ENCODE results near the gene SPHK2.
"Not testable (repeated sequence)": the region's sequence is repeated elsewhere in the genome, so short reads cannot be mapped to it uniquely, and the experiment has no call there.

SPHK2 gene

DNA sequence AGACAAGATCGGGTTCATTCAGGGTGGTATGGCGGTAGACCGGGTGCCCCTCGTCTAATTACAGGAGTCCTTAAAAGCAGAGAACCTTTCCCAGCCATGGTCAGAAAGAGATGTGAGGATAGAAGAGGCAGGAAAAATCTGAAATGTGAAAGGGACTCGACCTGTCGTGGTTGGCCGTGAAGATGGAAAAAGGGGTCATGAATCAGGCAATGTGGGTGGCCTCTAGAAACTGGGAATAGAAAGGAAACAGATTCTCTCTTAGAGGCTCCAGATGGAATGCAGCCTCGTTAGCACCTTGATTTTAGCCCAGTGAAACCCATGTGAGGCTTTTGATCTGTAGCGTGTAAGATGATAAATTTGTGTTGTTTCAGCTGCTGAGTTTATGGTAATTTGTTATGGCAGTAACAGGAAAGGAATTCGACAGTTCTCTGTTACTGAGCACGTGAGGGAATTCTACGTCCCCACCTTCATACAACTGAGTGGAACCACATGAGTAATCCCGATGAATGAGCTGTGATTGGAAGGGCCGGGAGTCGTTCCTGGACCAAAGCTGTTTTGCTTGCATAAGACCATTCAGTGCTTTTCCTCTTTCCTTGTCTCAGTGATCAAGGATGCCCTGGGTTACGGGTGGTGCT, 37.7 kb downstream of the SPHK2 start:
- Histone ChIP-seq H3K36me3 (ENCODE audit: control insufficient read depth in 2 of 2, insufficient read depth in 2 of 2, low read length in 2 of 2) (no peaks in the 10 kb centered on the region), H3K9ac (ENCODE audit: low read depth in 1 of 2, low read length in 2 of 2) (no peak overlapping the region), H3K27ac (ENCODE audit: low read depth in 2 of 2, low read length in 2 of 2) (no peak overlapping the region), H3K4me1 (ENCODE audit: control insufficient read depth in 2 of 2, insufficient read depth in 2 of 2, low read length in 2 of 2) (peaks cover 0 to 4% of the 10 kb centered on the region in 2 donors), H3K27me3 (ENCODE audit: control insufficient read depth in 2 of 2, insufficient read depth in 2 of 2, low read length in 2 of 2) (no peaks in the 10 kb centered on the region), H3K4me3 (ENCODE audit: low read length in 2 of 2) (no peak overlapping the region), H3K9me3 (ENCODE audit: control insufficient read depth in 2 of 2, low read length in 2 of 2) (no peaks in the 10 kb centered on the region)

DNA sequence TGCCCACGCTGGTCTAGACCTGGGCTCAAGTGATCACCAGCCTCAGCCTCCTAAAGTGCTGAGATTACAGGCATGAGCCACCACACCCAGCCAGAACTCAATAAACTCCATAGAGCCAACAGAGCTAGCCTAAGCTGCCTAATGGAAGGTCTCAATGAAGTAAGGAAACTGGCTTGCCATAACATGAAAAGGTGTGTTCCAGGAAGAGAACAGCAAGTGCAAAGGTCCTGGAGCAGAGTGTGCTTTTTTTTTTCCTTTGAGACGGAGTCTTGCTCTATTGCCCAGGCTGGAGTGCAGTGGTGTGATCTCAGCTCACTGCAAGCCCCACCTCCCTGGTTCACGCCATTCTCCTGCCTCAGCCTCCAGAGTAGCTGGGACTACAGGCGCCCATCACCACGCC, 38.5 kb downstream of the SPHK2 start:
- H3K27ac ChIP-seq (ENCODE audit: low read depth in 2 of 2, low read length in 2 of 2): peak overlapping the region in 1 of 2 donors; percentile 9
- H3K4me3 ChIP-seq (ENCODE audit: low read length in 2 of 2); H3K36me3 ChIP-seq (ENCODE audit: control insufficient read depth in 2 of 2, insufficient read depth in 2 of 2, low read length in 2 of 2); H3K9ac ChIP-seq (ENCODE audit: low read depth in 1 of 2, low read length in 2 of 2); H3K4me1 ChIP-seq (ENCODE audit: control insufficient read depth in 2 of 2, insufficient read depth in 2 of 2, low read length in 2 of 2); H3K9me3 ChIP-seq (ENCODE audit: control insufficient read depth in 2 of 2, low read length in 2 of 2); H3K27me3 ChIP-seq (ENCODE audit: control insufficient read depth in 2 of 2, insufficient read depth in 2 of 2, low read length in 2 of 2): not testable (repeated sequence)

DNA sequence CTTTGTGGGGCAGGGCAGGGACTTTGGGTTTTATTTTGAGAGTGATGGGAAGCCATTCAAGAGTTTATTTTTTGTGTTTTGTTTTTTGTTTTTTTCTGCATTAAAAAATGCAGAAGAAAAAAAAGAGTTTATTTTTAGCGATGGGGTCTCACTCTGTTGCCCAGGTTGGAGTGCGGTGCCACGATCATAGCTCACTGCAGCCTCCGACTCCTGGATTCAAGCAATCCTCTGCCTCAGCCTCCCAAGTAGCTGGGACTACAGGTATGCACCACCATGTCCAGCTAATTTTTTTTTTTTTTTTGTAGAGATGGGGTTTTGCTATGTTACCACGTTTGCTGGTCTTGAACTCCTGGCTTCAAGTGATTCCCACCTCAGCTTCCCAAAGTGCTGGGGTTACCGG, 39.2 kb downstream of the SPHK2 start:
- no peak overlapping the region for H3K9ac ChIP-seq (ENCODE audit: low read depth in 1 of 2, low read length in 2 of 2)
- H3K27me3 ChIP-seq (ENCODE audit: control insufficient read depth in 2 of 2, insufficient read depth in 2 of 2, low read length in 2 of 2): no peaks in the 10 kb centered on the region
- no peaks in the 10 kb centered on the region for H3K36me3 ChIP-seq (ENCODE audit: control insufficient read depth in 2 of 2, insufficient read depth in 2 of 2, low read length in 2 of 2)
- peak overlapping the region in 1 of 2 donors; percentile 42 for H3K27ac ChIP-seq (ENCODE audit: low read depth in 2 of 2, low read length in 2 of 2)
- H3K9me3 ChIP-seq (ENCODE audit: control insufficient read depth in 2 of 2, low read length in 2 of 2): no peaks in the 10 kb centered on the region
- H3K4me3 ChIP-seq (ENCODE audit: low read length in 2 of 2): no peak overlapping the region
- H3K4me1 ChIP-seq (ENCODE audit: control insufficient read depth in 2 of 2, insufficient read depth in 2 of 2, low read length in 2 of 2): peaks cover 0 to 4% of the 10 kb centered on the region in 2 donors

DNA sequence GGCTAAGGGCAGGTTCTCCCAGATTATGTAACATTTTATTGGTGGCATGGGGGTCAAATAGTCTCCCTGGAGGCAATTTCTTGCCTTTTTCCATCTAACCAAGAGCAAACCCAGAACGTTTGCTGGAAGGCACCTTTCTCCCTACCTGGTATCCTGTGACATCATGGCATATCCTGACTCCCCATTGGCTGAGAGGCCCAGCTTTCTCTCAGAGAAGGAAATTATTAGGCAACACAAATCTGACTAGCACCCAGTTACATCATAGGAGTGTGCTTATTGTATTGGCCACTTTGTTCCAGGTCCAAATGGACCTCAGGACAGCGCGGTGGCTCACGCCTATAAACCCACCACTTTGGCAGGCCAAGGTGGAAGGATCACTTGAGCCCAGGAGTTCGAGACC, 40.5 kb downstream of the SPHK2 start:
- no peaks in the 10 kb centered on the region for H3K36me3 ChIP-seq (ENCODE audit: control insufficient read depth in 2 of 2, insufficient read depth in 2 of 2, low read length in 2 of 2)
- no peaks in the 10 kb centered on the region for H3K9me3 ChIP-seq (ENCODE audit: control insufficient read depth in 2 of 2, low read length in 2 of 2)
- no peak overlapping the region for H3K9ac ChIP-seq (ENCODE audit: low read depth in 1 of 2, low read length in 2 of 2)
- no peak overlapping the region for H3K4me3 ChIP-seq (ENCODE audit: low read length in 2 of 2)
- peaks cover 0 to 4% of the 10 kb centered on the region in 2 donors for H3K4me1 ChIP-seq (ENCODE audit: control insufficient read depth in 2 of 2, insufficient read depth in 2 of 2, low read length in 2 of 2)
- no peak overlapping the region for H3K27ac ChIP-seq (ENCODE audit: low read depth in 2 of 2, low read length in 2 of 2)
- H3K27me3 ChIP-seq (ENCODE audit: control insufficient read depth in 2 of 2, insufficient read depth in 2 of 2, low read length in 2 of 2): no peaks in the 10 kb centered on the region

DNA sequence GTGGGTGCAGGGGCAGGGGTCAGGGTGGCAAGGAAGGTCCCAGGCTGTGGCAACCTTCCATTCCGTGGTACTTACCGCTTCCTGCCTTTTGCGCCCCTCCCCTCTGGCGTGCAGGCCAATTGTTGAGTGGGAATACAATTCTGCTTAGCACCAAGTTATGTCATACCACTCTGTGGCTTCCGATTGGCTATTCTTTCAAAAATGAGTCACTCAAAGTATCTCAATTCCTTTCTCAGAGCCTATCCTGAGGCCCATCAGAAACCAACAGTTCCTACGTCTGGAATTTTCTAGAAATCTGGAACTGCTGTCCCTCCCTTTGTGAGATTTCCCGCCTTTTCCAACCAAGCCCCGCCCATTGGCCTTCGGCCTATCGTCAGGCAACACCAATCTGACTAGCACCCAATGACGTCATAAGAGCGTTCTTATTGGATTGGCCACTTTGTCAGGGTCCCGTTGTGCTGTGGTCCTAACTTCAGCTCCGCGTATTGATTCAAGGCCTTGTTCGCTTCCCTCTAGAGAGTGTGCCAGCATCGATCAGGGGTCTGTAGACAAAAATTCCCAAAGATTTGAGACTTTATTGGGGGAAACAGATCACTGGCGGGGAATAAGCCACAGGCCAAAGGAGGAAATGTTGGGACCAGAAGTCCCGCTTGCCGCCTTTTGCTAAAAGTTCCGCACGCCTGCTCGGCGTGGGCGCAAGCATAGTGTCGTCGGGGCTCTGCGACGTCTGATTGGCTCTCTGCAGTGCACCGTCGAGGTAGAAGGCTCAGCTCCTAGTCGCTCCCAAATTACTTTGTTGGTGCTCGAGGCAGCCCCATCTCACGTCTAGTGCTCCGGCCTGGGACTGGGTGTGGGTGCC, 41.8 kb downstream of the SPHK2 start:
- peak overlapping the region; percentile 49 to 59 for H3K27ac ChIP-seq (ENCODE audit: low read depth in 2 of 2, low read length in 2 of 2)
- H3K9ac ChIP-seq (ENCODE audit: low read depth in 1 of 2, low read length in 2 of 2): no peak overlapping the region
- H3K27me3 ChIP-seq (ENCODE audit: control insufficient read depth in 2 of 2, insufficient read depth in 2 of 2, low read length in 2 of 2): no peaks in the 10 kb centered on the region
- peak overlapping the region in 1 of 2 donors; percentile 50 for H3K4me3 ChIP-seq (ENCODE audit: low read length in 2 of 2)
- H3K36me3 ChIP-seq (ENCODE audit: control insufficient read depth in 2 of 2, insufficient read depth in 2 of 2, low read length in 2 of 2): no peaks in the 10 kb centered on the region
- H3K9me3 ChIP-seq (ENCODE audit: control insufficient read depth in 2 of 2, low read length in 2 of 2): no peaks in the 10 kb centered on the region
- peaks cover 0 to 4% of the 10 kb centered on the region in 2 donors for H3K4me1 ChIP-seq (ENCODE audit: control insufficient read depth in 2 of 2, insufficient read depth in 2 of 2, low read length in 2 of 2)

DNA sequence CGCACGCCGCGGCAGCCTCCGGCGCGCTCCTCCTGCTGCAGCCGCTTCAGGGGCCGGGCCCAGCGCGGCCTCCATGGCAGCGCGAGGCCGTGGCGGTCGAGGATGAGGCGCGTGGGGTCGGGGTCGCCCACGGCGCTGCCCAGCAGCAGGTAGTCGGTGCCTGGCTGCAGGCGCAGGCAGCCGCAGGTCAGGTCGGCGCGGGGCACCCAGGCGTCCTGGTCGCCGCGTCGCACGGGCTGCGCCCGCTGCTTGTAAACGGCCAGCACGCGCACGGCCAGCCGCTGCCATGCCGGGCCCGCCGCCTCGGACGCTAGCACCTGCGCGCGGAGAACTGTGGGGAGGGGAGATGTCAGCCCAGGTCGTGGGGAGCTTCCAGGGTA, 42.4 kb downstream of the SPHK2 start:
- Histone ChIP-seq H3K36me3 (ENCODE audit: control insufficient read depth in 2 of 2, insufficient read depth in 2 of 2, low read length in 2 of 2) (no peaks in the 10 kb centered on the region), H3K9ac (ENCODE audit: low read depth in 1 of 2, low read length in 2 of 2) (no peak overlapping the region), H3K27me3 (ENCODE audit: control insufficient read depth in 2 of 2, insufficient read depth in 2 of 2, low read length in 2 of 2) (no peaks in the 10 kb centered on the region), H3K4me1 (ENCODE audit: control insufficient read depth in 2 of 2, insufficient read depth in 2 of 2, low read length in 2 of 2) (peaks cover 0 to 4% of the 10 kb centered on the region in 2 donors), H3K4me3 (ENCODE audit: low read length in 2 of 2) (no peak overlapping the region), H3K9me3 (ENCODE audit: control insufficient read depth in 2 of 2, low read length in 2 of 2) (no peaks in the 10 kb centered on the region), H3K27ac (ENCODE audit: low read depth in 2 of 2, low read length in 2 of 2) (no peak overlapping the region)

DNA sequence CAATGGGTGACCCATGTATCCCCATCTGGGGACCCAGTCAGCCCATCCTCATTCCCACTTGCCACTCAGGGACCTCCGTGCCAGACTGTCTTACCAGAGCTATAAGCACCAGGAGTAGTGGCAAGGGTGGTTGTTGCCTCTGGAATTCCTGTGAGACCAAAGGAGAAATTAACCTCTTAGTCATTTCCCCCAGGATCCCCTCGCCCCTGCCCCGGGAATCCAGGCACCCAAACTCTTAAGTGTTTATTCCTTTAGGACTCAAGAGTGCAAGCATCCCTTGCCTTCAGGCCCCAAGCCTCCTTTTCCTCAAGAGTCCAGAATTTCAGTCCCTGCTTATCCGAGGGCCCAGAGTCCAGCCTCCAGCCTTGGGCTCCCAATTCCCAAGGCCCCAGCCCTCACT, 44.4 kb downstream of the SPHK2 start:
- H3K36me3 ChIP-seq (ENCODE audit: control insufficient read depth in 2 of 2, insufficient read depth in 2 of 2, low read length in 2 of 2): no peaks in the 10 kb centered on the region
- H3K9me3 ChIP-seq (ENCODE audit: control insufficient read depth in 2 of 2, low read length in 2 of 2): no peaks in the 10 kb centered on the region
- H3K27me3 ChIP-seq (ENCODE audit: control insufficient read depth in 2 of 2, insufficient read depth in 2 of 2, low read length in 2 of 2): no peaks in the 10 kb centered on the region
- no peak overlapping the region for H3K9ac ChIP-seq (ENCODE audit: low read depth in 1 of 2, low read length in 2 of 2)
- no peak overlapping the region for H3K4me3 ChIP-seq (ENCODE audit: low read length in 2 of 2)
- H3K4me1 ChIP-seq (ENCODE audit: control insufficient read depth in 2 of 2, insufficient read depth in 2 of 2, low read length in 2 of 2): peaks cover 0 to 4% of the 10 kb centered on the region in 2 donors
- H3K27ac ChIP-seq (ENCODE audit: low read depth in 2 of 2, low read length in 2 of 2): no peak overlapping the region

DNA sequence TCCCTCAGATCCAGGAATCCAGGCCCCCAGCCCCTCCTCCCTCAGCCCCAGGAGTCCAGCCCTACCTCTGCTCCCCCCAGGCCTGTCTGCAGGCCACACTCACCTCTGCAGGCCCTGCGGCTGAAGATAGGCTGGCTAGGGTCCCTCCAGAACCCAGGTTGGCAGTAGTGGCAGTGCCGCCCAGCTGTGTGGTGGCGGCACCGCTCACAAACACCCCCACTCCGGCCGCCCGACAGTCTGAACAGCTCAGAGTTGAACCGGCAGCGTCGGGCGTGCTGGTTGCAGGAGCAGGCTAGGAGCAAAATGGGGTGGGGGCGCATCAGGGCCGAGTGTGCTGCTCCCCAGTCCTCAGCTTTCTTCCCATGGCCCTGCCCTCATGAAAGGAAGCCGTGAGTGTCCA, 45.2 kb downstream of the SPHK2 start:
- Histone ChIP-seq H3K27me3 (ENCODE audit: control insufficient read depth in 2 of 2, insufficient read depth in 2 of 2, low read length in 2 of 2) (no peaks in the 10 kb centered on the region), H3K36me3 (ENCODE audit: control insufficient read depth in 2 of 2, insufficient read depth in 2 of 2, low read length in 2 of 2) (no peaks in the 10 kb centered on the region), H3K9me3 (ENCODE audit: control insufficient read depth in 2 of 2, low read length in 2 of 2) (no peaks in the 10 kb centered on the region), H3K4me1 (ENCODE audit: control insufficient read depth in 2 of 2, insufficient read depth in 2 of 2, low read length in 2 of 2) (peaks cover 0 to 4% of the 10 kb centered on the region in 2 donors), H3K9ac (ENCODE audit: low read depth in 1 of 2, low read length in 2 of 2) (no peak overlapping the region), H3K27ac (ENCODE audit: low read depth in 2 of 2, low read length in 2 of 2) (no peak overlapping the region), H3K4me3 (ENCODE audit: low read length in 2 of 2) (no peak overlapping the region)

DNA sequence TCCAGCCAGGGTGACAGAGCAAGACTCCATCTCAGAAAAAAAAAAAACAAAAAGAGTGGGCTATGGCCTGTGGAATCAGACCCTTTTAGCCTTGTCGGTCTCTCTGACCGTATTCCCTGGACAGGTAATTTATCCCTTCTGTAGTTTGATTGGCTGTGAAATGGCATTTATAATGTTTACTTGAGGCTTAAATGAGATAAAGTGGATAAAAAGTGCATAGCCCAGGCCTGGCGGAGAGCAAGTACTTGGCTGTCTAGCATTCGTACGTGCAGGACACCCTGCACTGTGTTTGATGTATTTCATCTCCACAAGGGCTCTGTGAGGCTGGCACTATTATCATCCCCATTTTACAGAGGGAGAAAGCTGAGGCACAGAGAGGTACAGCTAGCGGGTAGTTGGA, 46.5 kb downstream of the SPHK2 start:
- Histone ChIP-seq H3K9ac (ENCODE audit: low read depth in 1 of 2, low read length in 2 of 2) (no peak overlapping the region), H3K9me3 (ENCODE audit: control insufficient read depth in 2 of 2, low read length in 2 of 2) (no peaks in the 10 kb centered on the region), H3K27ac (ENCODE audit: low read depth in 2 of 2, low read length in 2 of 2) (no peak overlapping the region), H3K4me3 (ENCODE audit: low read length in 2 of 2) (no peak overlapping the region), H3K4me1 (ENCODE audit: control insufficient read depth in 2 of 2, insufficient read depth in 2 of 2, low read length in 2 of 2) (peaks cover 0 to 2% of the 10 kb centered on the region in 2 donors), H3K36me3 (ENCODE audit: control insufficient read depth in 2 of 2, insufficient read depth in 2 of 2, low read length in 2 of 2) (no peaks in the 10 kb centered on the region), H3K27me3 (ENCODE audit: control insufficient read depth in 2 of 2, insufficient read depth in 2 of 2, low read length in 2 of 2) (no peaks in the 10 kb centered on the region)

DNA sequence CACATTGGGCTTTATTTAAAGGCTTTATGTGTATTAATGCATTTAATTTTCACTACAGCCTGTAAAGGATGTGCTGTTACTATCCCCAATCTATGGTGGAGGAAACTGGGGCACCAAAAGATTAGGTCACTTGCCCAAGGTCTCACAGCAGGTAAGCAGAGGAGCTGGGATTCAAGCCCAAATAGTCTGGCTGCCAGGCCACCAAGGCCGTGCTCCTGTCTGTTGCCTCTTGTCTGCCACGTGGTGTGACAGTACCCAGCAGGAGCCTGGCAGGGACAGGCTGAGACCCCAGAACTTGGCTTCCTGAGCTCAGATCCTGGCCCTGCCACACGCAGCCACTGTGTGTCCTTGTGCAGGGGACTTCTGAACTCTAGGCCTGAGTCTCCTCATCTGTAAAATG, 49.0 kb downstream of the SPHK2 start:
- H3K27ac ChIP-seq (ENCODE audit: low read depth in 2 of 2, low read length in 2 of 2): no peak overlapping the region
- no peaks in the 10 kb centered on the region for H3K36me3 ChIP-seq (ENCODE audit: control insufficient read depth in 2 of 2, insufficient read depth in 2 of 2, low read length in 2 of 2)
- no peaks in the 10 kb centered on the region for H3K4me1 ChIP-seq (ENCODE audit: control insufficient read depth in 2 of 2, insufficient read depth in 2 of 2, low read length in 2 of 2)
- H3K9ac ChIP-seq (ENCODE audit: low read depth in 1 of 2, low read length in 2 of 2): no peak overlapping the region
- H3K27me3 ChIP-seq (ENCODE audit: control insufficient read depth in 2 of 2, insufficient read depth in 2 of 2, low read length in 2 of 2): no peaks in the 10 kb centered on the region
- no peaks in the 10 kb centered on the region for H3K9me3 ChIP-seq (ENCODE audit: control insufficient read depth in 2 of 2, low read length in 2 of 2)
- H3K4me3 ChIP-seq (ENCODE audit: low read length in 2 of 2): no peak overlapping the region
